Activated naive CD8-positive, alpha-beta T cell treated with anti-CD3 and anti-CD28 coated beads, Interleukin-2, amount 50 U/mL, for 24 hours (primary cell): ENCODE measurements around the gene SMIM13.

Experiments
- ATAC-seq: fragments of 150-1000 bp; cut with Tn5 transposase; one replicate; pipeline ENCODE4 v1.10.0; 2021
- DNase-seq: peaks from one replicate; pipeline ENCODE4 v3.0.0; 2021
- H3K27ac Mint-ChIP-seq: one replicate; pipeline ENCODE4 v1.8.0; 2021; ENCODE audit warnings: mild to moderate bottlenecking, mixed read lengths
- H3K27me3 Mint-ChIP-seq: one replicate; pipeline ENCODE4 v1.8.0; 2021; ENCODE audit warnings: mixed read lengths
- H3K36me3 Mint-ChIP-seq: one replicate; pipeline ENCODE4 v1.8.0; 2021; ENCODE audit warnings: low read depth, mixed read lengths
- H3K4me1 Mint-ChIP-seq: one replicate; pipeline ENCODE4 v1.8.0; 2021; ENCODE audit warnings: mixed read lengths
- H3K4me3 Mint-ChIP-seq: one replicate; pipeline ENCODE4 v1.8.0; 2021; ENCODE audit warnings: mild to moderate bottlenecking, moderate library complexity, mixed read lengths
- H3K9me3 Mint-ChIP-seq: one replicate; pipeline ENCODE4 v1.8.0; 2021; ENCODE audit warnings: mixed read lengths

The SMIM13 gene

DNA sequence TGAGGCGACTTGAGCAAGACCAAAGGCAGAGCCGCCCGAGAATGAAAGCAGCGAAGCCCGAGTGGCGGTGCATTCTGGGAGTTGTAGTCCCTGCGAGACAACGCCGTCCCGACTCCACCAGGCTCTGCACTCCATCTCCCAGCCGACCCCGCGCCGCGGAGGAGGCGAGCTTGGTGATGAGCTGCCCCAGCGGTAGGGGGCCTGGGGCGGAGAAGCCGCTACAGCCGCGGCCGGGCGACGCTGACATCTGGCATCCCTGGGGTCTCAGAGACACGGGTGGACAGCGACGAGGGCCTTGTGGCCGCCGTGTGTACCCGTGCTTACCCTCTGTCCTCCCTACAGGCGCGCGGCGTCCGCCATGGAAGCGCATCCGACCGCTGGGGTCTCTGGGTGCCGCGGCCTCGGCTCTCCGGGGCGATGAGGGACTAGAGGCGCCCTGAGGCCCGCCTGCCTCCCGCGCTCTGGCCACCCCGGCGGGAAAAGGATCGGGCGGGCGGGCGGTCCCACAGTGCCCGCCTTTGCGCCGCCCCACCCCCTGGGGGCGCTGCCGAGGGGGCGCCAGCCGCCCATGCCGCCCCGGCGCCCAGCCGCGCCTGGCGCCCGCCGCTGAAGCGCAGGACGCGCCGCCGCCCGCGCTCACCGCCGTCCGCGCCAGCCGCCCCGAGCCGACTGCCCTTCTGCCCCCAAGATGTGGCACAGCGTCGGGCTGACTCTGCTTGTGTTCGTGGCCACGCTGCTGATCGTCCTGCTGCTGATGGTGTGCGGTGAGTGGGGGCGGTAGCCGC, at the start of gene SMIM13:
TSS of gene SMIM13 (plus strand) at position 209 of the 785 bp plus-strand sequence. CDS start at position 689, 480 bp downstream.
- peaks cover 28% of the 10 kb centered on the region for H3K4me1 Mint-ChIP-seq
- peak within 1 kb of the TSS; percentile 97 for H3K27ac Mint-ChIP-seq
- peak; percentile 95 for DNase-seq
- no peaks in the 10 kb centered on the region for H3K27me3 Mint-ChIP-seq
- peak; percentile 97 for ATAC-seq
- H3K4me3 Mint-ChIP-seq = peak within 1 kb of the TSS; percentile 98
- H3K9me3 Mint-ChIP-seq = no peaks in the 10 kb centered on the region
- H3K36me3 Mint-ChIP-seq = peaks cover 12% of the 10 kb centered on the region

DNA sequence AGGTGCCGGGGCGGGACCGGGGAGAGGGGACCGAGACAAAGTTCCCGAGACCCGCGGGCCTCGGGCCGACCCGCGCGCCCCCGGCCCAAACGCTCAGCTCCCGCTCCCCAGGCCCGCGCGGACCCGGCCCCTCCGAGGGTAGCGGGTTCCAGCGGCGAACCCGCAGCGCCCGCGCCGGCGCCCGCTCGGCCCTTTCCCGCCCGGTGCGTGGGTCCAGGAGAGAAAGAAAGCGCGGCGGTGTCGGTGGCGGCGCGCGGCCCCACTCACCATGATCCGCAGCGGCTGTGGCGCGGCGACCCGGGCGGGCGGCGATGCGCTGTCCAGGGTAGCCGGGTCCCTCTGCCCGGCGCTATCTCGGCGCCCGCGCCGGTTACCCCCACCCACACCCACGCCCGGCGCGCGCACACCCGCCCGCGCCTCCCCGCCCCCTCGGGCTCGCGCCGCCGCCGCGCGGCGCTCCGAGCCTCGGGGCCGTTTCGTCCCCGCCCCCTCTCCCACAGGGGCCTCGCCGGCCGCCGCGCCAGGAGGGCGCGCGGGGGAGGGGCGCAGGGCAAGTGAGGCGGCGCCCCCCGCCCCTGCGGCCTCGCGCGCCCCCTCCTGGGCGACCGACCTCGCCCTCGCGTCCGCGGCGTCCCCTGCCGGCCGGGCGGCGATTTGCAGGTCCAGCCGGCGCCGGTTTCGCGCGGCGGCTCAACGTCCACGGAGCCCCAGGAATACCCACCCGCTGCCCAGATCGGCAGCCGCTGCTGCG, 49.5 kb upstream of the SMIM13 start, which contains the start of gene ELOVL2:
TSS of gene ELOVL2 (minus strand) at position 345 of the 751 bp plus-strand sequence. CDS start at position 270, 75 bp downstream.
- Mint-ChIP-seq H3K9me3 (no peaks in the 10 kb centered on the region), H3K27ac (no peak within 1 kb of the TSS), H3K4me1 (peaks cover 10% of the 10 kb centered on the region), H3K27me3 (peaks cover 65% of the 10 kb centered on the region), H3K36me3 (no peaks in the 10 kb centered on the region), H3K4me3 (peak within 1 kb of the TSS; percentile 61)
- ATAC-seq (peak; percentile 46), DNase-seq (peak; percentile 34)

DNA sequence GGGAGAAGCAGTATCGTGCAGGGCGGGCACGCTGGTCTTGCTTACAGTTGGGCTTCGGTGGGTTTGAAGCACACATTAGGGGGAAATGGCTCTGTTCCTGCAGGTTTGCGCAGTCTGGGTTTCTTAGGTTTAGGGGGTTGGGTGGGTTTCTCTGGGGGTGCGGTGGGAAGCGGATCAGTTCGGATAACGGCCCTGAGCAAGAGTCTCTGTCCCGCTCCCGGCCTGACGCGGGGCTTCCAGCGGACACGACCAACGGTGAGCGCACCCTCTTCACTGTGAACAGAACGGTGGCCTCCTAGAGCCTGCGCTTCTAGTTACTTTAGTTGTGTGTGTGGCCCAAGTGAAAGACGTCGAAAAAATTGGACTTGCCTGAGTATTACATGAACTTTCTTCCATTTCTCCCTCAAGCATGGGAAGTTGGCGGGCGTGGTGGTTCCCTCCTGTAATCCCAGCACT, 48.9 kb upstream of the SMIM13 start:
- peaks cover 68% of the 10 kb centered on the region for H3K27me3 Mint-ChIP-seq
- no peak overlapping the region for H3K27ac Mint-ChIP-seq
- H3K36me3 Mint-ChIP-seq = no peaks in the 10 kb centered on the region
- DNase-seq (no peak), ATAC-seq (no peak)
- peaks cover 10% of the 10 kb centered on the region for H3K4me1 Mint-ChIP-seq
- H3K9me3 Mint-ChIP-seq = no peaks in the 10 kb centered on the region
- H3K4me3 Mint-ChIP-seq = peak overlapping the region; percentile 61

- Mint-ChIP-seq H3K27ac (no peak overlapping the region), H3K36me3 (no peaks in the 10 kb centered on the region), H3K4me3 (no peak overlapping the region), H3K9me3 (no peaks in the 10 kb centered on the region), H3K4me1 (no peaks in the 10 kb centered on the region), H3K27me3 (peaks cover 52% of the 10 kb centered on the region)
- DNase-seq = no peak
- ATAC-seq = no peak
Observed at GRCh38 chr6:11050731-11051130, 42.9 kb upstream of the SMIM13 start.

DNA sequence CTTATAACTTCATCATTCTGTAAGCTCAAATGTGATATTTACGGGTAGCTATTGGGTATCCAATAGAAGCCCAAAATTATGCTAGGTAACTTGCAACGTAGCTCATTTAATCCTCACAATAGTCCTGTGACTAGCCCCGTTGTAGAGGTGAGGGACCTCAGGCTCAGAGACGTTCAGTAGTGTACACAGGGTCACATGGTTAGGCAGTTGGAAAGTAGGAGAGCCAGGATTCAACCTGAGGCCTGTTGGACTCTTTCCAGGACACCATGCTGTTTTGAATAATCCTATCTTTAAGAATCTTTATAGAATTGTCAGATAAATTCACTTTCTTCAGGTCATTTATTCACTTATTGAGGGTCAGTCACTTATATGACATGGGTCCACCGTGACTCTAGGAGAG, 40.3 kb upstream of the SMIM13 start:
- Mint-ChIP-seq H3K27ac (no peak overlapping the region), H3K36me3 (no peaks in the 10 kb centered on the region), H3K9me3 (no peaks in the 10 kb centered on the region), H3K4me1 (no peaks in the 10 kb centered on the region), H3K27me3 (peaks cover 35% of the 10 kb centered on the region), H3K4me3 (no peak overlapping the region)
- ATAC-seq = no peak
- DNase-seq = no peak

DNA sequence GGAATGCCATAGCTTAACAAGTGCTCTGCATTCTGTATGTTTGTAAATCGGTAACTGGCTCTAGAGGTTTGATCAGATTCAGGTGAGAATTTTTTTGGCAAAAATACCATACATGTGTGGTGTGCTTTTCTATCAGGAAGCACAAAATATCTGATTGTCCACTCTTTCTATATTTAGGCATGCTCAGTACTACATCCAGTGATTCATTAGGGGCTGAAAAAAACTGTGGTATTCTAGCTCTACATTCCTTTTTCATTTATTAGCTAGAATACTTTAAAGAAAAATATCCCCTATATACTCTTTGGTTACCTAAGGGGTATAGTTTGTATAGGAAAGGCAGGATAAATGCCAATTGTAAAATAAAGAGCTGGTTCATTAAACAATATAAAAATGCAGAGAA, 38.9 kb upstream of the SMIM13 start:
- ATAC-seq (no peak), DNase-seq (no peak)
- no peaks in the 10 kb centered on the region for H3K4me1 Mint-ChIP-seq
- H3K9me3 Mint-ChIP-seq = no peaks in the 10 kb centered on the region
- no peak overlapping the region for H3K4me3 Mint-ChIP-seq
- H3K27me3 Mint-ChIP-seq = peaks cover 24% of the 10 kb centered on the region
- H3K36me3 Mint-ChIP-seq = no peaks in the 10 kb centered on the region
- no peak overlapping the region for H3K27ac Mint-ChIP-seq

- ATAC-seq (no peak), DNase-seq (no peak)
- Mint-ChIP-seq H3K9me3 (no peaks in the 10 kb centered on the region), H3K36me3 (no peaks in the 10 kb centered on the region), H3K27me3 (peaks cover 20% of the 10 kb centered on the region), H3K27ac (no peak overlapping the region), H3K4me3 (no peak overlapping the region), H3K4me1 (no peaks in the 10 kb centered on the region)
Observed at GRCh38 chr6:11055127-11055627, 38.5 kb upstream of the SMIM13 start.

- Mint-ChIP-seq H3K9me3 (no peaks in the 10 kb centered on the region), H3K36me3 (no peaks in the 10 kb centered on the region), H3K27ac (no peak overlapping the region), H3K27me3 (peaks cover 9% of the 10 kb centered on the region), H3K4me1 (no peaks in the 10 kb centered on the region), H3K4me3 (no peak overlapping the region)
- DNase-seq = no peak
- no peak for ATAC-seq
Observed at GRCh38 chr6:11056871-11057270, 36.8 kb upstream of the SMIM13 start.

GRCh38 chr6:11058406-11058805, 35.2 kb upstream of the SMIM13 start:
- Mint-ChIP-seq H3K36me3 (no peaks in the 10 kb centered on the region), H3K4me1 (no peaks in the 10 kb centered on the region), H3K9me3 (no peaks in the 10 kb centered on the region), H3K4me3 (no peak overlapping the region), H3K27ac (no peak overlapping the region), H3K27me3 (peaks cover 4% of the 10 kb centered on the region)
- DNase-seq = no peak
- ATAC-seq = no peak

DNA sequence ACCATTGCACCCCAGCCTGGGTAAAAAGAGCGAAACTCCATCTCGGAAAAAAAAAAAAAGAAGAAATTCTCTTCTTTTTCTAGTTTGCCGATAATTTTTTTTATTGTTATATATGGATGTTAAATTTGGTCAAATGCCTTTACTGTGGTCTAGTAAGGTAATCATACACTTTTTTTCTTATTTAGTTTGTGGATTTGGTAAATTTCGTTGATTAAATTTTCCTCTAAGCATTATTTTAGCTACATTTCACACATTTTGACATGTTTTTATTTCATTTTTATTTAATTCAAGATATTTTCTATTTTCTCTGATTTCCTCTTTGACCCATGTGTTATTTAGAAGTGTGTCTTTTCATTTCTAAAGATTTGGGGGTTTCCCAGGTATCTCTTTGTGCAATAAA, 31.6 kb upstream of the SMIM13 start:
- Mint-ChIP-seq H3K27me3 (peaks cover 4% of the 10 kb centered on the region), H3K9me3 (no peaks in the 10 kb centered on the region), H3K36me3 (no peaks in the 10 kb centered on the region), H3K27ac (no peak overlapping the region), H3K4me1 (no peaks in the 10 kb centered on the region), H3K4me3 (no peak overlapping the region)
- DNase-seq (no peak), ATAC-seq (no peak)

- Mint-ChIP-seq H3K36me3 (no peaks in the 10 kb centered on the region), H3K4me3 (no peak overlapping the region), H3K4me1 (no peaks in the 10 kb centered on the region), H3K9me3 (no peaks in the 10 kb centered on the region), H3K27ac (no peak overlapping the region), H3K27me3 (peaks cover 4% of the 10 kb centered on the region)
- ATAC-seq = no peak
- no peak for DNase-seq
Observed at GRCh38 chr6:11062715-11063114, 30.9 kb upstream of the SMIM13 start.

- H3K9me3 Mint-ChIP-seq = no peaks in the 10 kb centered on the region
- H3K27ac Mint-ChIP-seq = no peak overlapping the region
- H3K4me3 Mint-ChIP-seq = no peak overlapping the region
- no peaks in the 10 kb centered on the region for H3K4me1 Mint-ChIP-seq
- no peaks in the 10 kb centered on the region for H3K36me3 Mint-ChIP-seq
- DNase-seq (no peak), ATAC-seq (no peak)
- peaks cover 4% of the 10 kb centered on the region for H3K27me3 Mint-ChIP-seq
Observed at GRCh38 chr6:11064836-11065235, 28.8 kb upstream of the SMIM13 start.

- H3K9me3 Mint-ChIP-seq = no peaks in the 10 kb centered on the region
- no peaks in the 10 kb centered on the region for H3K4me1 Mint-ChIP-seq
- peaks cover 4% of the 10 kb centered on the region for H3K27me3 Mint-ChIP-seq
- no peak for ATAC-seq
- no peak overlapping the region for H3K4me3 Mint-ChIP-seq
- no peak overlapping the region for H3K27ac Mint-ChIP-seq
- H3K36me3 Mint-ChIP-seq = no peaks in the 10 kb centered on the region
- DNase-seq = no peak
Observed at GRCh38 chr6:11065436-11066202, 28.0 kb upstream of the SMIM13 start.
